Neutrophil (primary cell): ENCODE results near the gene CACNA1S.

ENCODE experiments used
- H3K27ac ChIP-seq: fragments of 200-600 bp; sonication (generic); 2 replicates; pipeline ENCODE4 v1.5.1; 2016; ENCODE audit warnings: mild to moderate bottlenecking, moderate library complexity
- H3K27me3 ChIP-seq: fragments of 200-600 bp; sonication (generic); 2 replicates; pipeline ENCODE4 v1.6.0; 2016; ENCODE audit warnings: mild to moderate bottlenecking
- H3K36me3 ChIP-seq: fragments of 200-600 bp; sonication (generic); 2 replicates; pipeline ENCODE4 v1.5.1; 2017
- H3K4me1 ChIP-seq, 2 experiments: fragments of 200-600 bp in 1 of 2; sonication (generic) in 1 of 2; 1 replicate in 1 of 2; 2 replicates in 1 of 2; pipeline versions ENCODE4 v1.5.1 to v1.6.1; 2013 to 2016; ENCODE audit warnings: low read depth in 1 of 2, low read length in 1 of 2, mild to moderate bottlenecking in 1 of 2, moderate library complexity in 1 of 2; ENCODE audit not compliant: control insufficient read depth in 1 of 2, insufficient read depth in 1 of 2
- H3K4me3 ChIP-seq, 2 experiments: fragments of 200-600 bp in 1 of 2; sonication (generic) in 1 of 2; 1 replicate in 1 of 2; 2 replicates in 1 of 2; pipeline ENCODE4 v1.5.1; 2013 to 2016; ENCODE audit warnings: low read depth in 1 of 2, low read length in 1 of 2, mild to moderate bottlenecking in 1 of 2, moderate library complexity in 1 of 2
- H3K9me3 ChIP-seq: fragments of 200-600 bp; sonication (generic); 2 replicates; pipeline ENCODE4 v1.5.1; 2016
- TF ChIP-seq, protein P1 (sequence below): fragments of 200-600 bp; sonication (generic); IDR thresholded peaks from 2 replicates; pipeline ENCODE4 v1.5.1; 2016; ENCODE audit warnings: antibody characterized with exemption

Gene CACNA1S

DNA sequence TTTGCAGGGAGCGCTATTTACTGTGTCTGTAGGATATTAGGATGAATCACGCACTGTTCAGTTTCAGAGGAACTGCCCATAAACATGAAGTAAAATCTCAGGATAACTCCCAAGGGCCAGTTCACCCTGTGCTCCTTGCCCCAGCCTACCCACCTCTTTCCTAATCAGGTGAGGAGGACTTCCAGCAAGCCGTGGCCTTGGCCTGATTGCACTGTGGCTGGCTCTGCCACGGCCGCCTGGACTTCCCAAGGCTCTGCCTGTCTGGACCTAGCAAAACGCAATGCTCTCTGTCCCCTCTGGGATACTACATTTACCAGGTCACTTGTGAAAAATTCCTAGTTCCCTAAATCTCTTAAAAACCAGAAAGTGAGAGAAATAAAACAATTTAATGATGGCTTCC lies 22.2 kb upstream of the CACNA1S start:
- Histone ChIP-seq H3K36me3 (peaks cover 31% of the 10 kb centered on the region), H3K4me3 (no peak overlapping the region), H3K9me3 (no peaks in the 10 kb centered on the region), H3K4me1 (no peaks in the 10 kb centered on the region), H3K27me3 (no peaks in the 10 kb centered on the region), H3K27ac (no peak overlapping the region)
- TF ChIP-seq, protein P1, sequence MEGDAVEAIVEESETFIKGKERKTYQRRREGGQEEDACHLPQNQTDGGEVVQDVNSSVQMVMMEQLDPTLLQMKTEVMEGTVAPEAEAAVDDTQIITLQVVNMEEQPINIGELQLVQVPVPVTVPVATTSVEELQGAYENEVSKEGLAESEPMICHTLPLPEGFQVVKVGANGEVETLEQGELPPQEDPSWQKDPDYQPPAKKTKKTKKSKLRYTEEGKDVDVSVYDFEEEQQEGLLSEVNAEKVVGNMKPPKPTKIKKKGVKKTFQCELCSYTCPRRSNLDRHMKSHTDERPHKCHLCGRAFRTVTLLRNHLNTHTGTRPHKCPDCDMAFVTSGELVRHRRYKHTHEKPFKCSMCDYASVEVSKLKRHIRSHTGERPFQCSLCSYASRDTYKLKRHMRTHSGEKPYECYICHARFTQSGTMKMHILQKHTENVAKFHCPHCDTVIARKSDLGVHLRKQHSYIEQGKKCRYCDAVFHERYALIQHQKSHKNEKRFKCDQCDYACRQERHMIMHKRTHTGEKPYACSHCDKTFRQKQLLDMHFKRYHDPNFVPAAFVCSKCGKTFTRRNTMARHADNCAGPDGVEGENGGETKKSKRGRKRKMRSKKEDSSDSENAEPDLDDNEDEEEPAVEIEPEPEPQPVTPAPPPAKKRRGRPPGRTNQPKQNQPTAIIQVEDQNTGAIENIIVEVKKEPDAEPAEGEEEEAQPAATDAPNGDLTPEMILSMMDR = no peak

DNA sequence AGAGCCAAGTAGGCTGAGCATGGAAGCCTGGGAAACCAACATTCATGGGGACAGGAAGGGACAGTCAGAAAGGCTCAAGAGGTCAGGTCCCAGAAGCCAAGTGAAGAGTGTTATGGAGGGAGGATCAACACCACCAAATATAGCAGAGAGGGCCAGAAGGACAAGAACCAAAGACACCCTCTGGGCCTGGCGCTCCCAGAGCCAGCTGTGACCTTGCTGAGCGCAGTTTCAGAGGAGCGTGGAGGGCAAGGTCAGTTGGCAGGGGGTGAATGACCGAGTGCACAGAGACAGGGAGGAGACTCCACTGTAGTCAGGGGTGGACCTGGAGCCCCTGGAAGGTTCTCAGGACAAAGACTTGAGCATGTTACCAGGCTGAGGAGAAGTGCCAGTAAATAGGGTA lies 19.2 kb upstream of the CACNA1S start:
- Histone ChIP-seq H3K27me3 (no peaks in the 10 kb centered on the region), H3K27ac (no peak overlapping the region), H3K36me3 (peaks cover 15% of the 10 kb centered on the region), H3K9me3 (no peaks in the 10 kb centered on the region), H3K4me3 (no peak overlapping the region), H3K4me1 (no peaks in the 10 kb centered on the region)
- TF ChIP-seq, protein P1 = no peak

DNA sequence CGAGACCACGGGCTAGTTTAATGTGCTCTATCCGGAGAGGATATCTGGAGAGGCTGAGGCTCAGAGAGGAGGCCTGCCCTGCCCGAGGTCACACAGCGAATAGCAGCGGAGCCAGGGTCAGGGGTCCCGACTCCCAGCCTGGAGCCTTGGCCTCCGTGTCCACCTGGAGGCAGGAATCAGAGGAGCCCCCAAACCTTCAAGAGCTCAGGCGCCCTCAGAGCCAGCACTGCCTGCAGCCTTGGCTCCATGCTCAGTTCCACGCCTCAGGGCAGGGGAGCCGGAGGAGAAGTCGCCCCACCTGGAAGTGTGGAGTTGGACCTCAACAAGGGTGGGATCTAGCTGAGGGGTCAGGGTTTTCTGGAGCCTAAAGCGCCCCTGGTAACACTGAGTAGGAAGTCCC lies 16.7 kb upstream of the CACNA1S start:
- Histone ChIP-seq H3K9me3 (no peaks in the 10 kb centered on the region), H3K4me3 (no peak overlapping the region), H3K36me3 (no peaks in the 10 kb centered on the region), H3K27ac (no peak overlapping the region), H3K4me1 (no peaks in the 10 kb centered on the region), H3K27me3 (no peaks in the 10 kb centered on the region)
- TF ChIP-seq, protein P1 = no peak

DNA sequence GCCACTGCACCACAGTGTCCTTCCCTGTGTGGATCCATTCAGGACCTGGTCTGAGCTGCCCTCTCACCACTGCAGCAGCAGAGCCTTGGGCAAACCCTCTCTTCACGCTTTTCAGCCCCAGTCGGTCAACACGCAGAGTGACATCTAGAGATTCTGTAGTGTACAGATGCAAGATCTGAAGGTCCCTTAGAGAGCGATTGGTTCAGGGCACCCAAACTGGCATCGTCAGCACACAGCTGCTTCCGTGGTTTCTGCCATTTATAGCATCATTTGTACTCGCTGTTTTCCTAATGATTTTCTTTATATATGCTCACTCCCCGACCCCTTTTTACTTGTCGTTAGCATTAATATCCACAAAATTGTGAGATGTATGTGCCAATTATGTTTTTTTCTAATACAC lies 16.2 kb upstream of the CACNA1S start:
- Histone ChIP-seq H3K4me1 (no peaks in the 10 kb centered on the region), H3K4me3 (no peak overlapping the region)
- TF ChIP-seq, protein P1 = no peak

DNA sequence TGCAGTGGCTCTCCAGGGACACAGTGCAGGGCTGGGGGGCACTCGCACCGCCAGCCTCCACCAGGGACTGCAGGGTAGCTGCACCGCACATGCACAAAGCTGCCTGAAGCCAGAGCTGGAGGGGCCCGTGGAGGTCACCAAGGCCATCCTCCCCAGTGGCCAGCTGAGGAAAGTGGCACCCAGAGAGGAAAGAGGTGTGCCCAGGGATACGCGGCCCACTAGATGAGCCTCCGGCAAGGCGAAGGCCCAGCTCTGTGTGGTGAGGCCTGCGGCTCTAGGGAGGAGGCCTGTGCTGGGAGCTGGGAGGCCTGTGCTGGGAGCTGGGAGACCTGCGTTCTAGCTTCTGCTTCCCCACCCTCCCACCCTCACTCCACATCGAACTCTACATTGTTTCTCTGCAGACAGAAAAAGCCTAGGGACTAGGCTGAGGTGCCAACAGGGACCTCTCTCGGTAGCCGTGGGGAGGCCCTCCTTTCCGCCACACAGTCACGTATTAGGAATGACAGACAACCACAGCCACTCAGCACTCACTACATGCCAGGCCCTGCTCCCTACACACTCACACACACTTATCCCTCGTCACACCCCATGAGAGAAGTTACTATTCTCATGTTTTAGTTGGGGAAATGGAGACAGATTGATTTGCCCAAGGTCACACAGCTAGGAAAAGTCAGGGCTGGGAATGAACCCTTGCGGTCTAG lies 15.7 kb upstream of the CACNA1S start:
- TF ChIP-seq, protein P1 = no peak
- H3K9me3 ChIP-seq = no peaks in the 10 kb centered on the region
- H3K36me3 ChIP-seq = no peaks in the 10 kb centered on the region
- H3K4me3 ChIP-seq = no peak overlapping the region
- peaks cover 8% of the 10 kb centered on the region for H3K27me3 ChIP-seq
- H3K27ac ChIP-seq = no peak overlapping the region
- no peaks in the 10 kb centered on the region for H3K4me1 ChIP-seq

More for the DNA sequence above, 16.2 kb upstream of the CACNA1S start:
- Histone ChIP-seq H3K27ac (no peak overlapping the region), H3K27me3 (peaks cover 2% of the 10 kb centered on the region), H3K36me3 (no peaks in the 10 kb centered on the region), H3K9me3 (no peaks in the 10 kb centered on the region)
